HG02623 (cell line): ENCODE data around the gene CSF1.

Experiments
- ATAC-seq: cut with Tn5 transposase; IDR thresholded peaks from one replicate; pipeline ENCODE4 v1.9.1; 2021; ENCODE audit warnings: moderate library complexity; ENCODE audit not compliant: unreplicated experiment

Gene CSF1

DNA sequence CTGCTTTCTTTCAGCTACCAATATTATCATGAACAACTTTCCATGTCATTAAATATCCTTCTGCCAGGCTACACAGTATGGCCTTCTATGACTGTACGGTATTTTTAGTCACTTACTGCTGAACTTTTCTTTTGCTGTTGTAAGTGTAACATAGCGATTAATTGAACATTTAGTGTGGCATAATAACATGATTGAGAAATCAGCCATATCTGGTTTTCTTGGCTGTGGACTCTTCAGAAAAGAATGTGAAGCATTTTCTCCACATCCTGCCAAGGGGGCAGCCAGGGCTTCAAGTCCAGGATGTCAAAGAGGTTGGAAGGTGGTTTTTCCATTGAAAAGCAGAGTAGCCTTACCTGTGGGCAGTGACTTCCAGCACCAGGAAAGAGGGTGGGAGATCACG is 65.1 kb downstream of the CSF1 start:
- no peak for ATAC-seq

DNA sequence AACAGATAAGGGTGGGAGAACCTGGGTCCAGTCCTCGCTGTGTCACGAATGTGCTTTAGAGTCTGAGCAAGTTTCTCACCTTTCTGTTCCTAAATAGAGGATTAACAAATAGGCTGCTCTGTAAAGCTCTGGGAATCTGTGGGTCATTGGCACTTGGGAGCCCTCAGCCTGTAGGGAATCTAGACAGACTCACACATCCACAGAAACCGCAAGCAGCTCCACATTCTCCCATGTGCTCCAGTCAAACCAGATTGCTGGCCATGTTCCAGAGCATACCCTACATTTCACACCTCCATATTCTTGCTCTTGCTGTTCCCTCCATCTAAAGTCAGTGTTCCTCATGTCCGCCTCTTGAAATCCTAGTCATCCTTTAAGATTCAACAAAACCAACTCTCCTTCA is 66.1 kb downstream of the CSF1 start:
- no peak for ATAC-seq

DNA sequence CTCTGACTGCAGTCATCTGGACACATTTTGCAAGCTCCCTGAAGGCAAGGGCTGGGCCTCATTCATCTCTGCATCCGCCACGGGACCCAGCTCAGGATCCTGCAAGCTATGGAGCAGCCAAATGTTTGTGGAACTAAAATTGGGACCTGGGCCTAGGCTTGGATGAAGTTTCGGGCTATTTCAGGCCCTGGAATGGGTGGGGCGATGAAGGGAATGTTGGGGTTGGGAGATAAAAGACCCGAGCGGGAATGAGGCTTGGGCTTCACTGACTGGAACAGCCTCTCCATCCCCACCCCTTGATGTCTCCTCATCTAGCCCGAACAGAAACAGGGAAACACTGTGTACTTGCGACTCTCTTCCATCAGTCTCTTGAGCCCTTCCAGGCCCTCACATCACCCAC is 66.6 kb downstream of the CSF1 start:
- no peak for ATAC-seq

DNA sequence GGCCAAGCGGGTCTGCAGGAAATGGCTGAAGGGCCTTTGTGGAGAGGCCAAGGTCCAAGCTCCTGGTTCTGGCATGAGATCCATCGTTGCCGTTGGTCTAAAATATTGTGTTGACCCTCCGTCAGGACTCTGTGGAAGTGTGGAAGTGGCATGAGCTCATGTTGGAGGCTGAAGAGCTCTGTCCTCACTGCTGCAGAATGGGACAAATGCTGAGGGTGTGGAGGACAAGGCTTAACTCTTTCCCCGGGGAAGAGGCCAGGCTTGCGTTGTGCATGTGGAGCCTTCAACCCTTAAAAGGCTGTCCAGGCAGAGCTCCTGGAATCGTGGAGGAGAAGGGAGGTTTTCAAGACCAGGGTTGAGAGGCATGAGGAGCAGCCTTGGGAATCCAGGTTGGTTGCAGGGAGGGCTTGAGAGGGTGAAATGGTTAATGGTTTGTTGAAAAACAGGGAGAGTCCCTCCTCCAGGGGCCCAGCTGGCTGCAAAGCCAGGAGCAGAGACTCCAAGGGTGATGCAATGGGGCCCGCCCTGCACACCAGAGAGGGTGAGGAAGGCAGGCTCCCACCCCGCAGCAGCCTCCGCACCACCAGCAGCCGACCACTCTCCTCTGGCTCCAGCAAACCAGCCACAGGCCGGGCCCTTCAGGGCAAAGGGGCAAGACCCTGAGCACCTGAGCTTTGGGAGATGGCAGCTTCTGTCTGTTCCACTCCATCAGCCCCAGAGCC is 67.2 kb downstream of the CSF1 start:
- no peak for ATAC-seq

DNA sequence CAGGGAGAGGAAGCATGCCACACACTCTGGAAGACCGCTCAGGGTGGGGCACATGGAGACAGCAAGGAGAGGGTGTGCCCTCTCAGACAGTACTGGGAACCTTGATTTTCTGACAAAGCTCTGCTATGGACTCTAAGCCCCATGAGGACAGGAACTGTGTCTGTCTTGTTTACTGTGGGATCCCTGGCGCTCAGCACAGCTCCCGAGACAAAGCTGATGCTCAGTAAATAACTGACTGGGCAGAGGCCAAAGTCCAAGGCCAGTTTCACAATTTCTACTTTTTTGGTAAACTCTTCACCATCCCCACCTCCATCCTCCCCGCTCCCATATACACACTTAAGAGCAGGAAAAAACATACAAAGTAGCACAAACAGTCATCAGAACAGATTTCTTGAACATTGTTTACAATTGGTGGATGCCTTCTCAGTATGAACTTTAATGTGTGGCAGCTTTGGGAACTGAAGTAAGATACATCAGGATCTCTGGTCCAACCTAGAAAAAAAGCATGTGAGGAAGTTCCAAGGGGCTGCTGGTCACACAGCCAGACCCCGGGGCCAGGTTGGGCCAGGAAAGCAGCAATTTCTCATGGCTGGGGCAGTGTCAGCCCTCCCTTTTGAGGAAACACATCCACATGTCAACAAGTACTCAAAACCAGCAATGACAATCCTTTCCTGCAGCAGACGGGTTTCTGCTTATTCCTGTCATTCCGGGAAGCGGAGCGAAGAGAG is 68.3 kb downstream of the CSF1 start:
- ATAC-seq: no peak

DNA sequence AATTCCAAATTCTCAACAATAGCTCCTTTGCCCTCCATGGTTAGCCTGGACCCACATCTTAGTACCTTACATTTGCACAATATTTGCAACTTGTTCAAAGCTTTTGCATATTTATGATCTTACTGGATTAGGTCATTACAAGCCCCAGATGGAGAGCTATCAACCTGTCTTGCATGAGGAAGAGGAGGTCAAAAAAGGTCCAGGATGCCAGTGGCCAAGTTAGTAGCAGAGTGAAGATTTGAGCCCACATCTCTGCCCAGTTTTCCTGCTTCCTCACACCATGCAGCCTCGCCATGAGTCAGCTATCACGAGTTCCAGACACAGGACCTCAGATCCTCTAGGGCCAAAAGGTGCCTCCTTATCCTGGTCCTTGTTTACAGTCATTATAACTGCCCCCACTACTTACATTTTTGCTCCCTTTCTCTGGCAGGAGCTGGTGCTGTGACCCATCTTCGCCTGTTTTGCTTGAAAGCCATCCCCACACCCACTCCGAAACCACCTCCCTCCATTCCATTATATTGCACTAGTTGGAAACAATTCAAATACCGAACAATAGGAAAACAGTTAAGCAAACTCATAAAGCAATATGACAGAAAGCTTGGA is 68.9 kb downstream of the CSF1 start:
- no peak for ATAC-seq
